ENCODE results near the gene TEX14.
A peak's percentile ranks its signal among the peaks of the same experiment; 100 is the strongest.
"Not testable (repeated sequence)": the region's sequence is repeated elsewhere in the genome, so short reads cannot be mapped to it uniquely, and the experiment has no call there.

Gene TEX14

DNA sequence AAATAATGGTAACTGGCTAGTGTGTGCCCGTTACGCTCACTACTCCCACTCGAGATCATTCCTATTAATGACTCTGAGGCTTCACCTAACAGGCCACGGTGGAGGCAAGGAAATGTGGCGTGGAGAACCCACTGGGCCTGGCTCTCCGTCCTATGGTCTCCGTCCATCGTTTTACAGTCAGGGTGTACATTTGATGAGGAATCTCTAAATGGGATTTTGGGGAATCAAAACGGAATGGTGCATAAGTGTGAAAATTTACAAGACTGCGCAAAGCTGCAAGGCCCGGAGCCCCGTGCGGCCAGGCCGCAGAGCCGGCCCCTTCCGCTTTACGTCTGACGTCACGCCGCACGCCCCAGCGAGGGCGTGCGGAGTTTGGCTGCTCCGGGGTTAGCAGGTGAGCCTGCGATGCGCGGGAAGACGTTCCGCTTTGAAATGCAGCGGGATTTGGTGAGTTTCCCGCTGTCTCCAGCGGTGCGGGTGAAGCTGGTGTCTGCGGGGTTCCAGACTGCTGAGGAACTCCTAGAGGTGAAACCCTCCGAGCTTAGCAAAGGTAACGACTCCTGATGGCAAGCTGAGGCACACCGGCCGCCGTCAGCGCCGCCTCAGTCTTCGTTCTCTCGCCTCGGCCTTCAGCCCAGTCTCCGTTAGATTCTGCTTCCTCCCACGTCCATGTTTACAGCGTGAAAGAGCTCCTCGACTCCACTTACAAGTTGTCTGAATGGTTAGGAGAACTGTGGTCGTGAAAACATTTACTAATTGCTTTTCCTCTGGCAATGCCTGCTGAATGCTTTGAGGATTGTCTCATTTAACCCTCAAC is 602 bp upstream of the TEX14 start, which contains the start of gene RAD51C:
Gene RAD51C (plus strand): TSS at position 364 of the 817 bp plus-strand sequence. CDS start 42 bp downstream, at position 406.
- peak; percentile 78 for DNase-seq (ENCODE audit: low spot score)

DNA sequence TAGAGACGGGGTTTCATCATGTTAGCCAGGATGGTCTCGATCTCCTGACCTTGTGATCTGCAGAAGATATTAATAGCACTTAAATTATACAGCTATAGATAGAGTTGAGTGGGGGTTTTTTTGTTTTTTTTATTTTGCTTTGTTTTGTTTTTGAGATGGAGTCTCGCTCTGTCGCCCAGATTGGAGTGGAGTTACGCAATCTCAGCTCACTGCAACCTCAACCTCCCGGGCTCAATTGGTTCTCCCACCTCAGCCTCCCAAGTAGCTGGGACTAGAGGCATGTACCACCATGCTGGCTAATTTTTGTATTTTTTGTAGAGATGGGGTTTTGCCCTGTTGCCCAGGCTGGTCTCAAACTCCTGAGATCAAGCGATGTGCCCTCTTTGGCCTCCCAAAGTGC is 1.8 kb downstream of the TEX14 start:
- not testable (repeated sequence) for DNase-seq (ENCODE audit: low spot score)

DNA sequence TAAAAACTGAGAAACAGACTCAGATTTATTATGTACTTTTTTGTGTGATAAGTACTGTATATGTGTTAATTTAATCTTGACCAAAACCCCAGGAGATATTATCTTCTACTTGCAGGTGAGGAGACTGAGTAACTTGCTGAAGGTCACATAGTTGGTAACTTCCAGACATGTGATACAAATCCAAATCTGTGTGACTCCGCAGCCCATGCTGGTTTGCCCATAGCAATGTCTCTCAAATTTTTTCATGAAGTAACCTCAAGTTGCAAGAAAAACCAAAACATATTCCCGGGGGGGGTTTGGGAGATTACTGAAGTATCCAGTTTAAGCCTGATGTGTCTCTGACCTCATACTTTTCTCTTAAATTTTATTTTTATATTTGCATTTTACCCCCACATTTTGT is 3.3 kb downstream of the TEX14 start:
- no peak for DNase-seq (ENCODE audit: low spot score)

DNA sequence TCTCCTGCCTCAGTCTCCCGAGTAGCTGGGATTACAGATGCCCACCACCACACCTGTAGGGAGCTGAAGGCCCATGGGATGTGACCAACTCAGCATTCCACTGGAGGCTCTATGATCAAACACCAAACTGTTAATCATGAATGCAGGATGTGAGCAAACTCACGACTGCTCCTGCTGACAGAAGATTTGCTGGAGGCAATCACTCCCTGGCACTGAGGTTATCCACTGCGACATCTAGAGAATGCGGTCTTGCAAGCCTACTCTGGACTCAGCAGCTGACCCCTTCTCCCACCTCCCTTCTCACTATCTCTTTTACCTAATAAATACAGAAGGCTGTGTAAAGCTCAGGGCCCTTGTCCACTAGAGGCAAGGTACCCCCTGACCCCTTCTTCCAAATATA is 4.9 kb downstream of the TEX14 start:
- no peak for DNase-seq (ENCODE audit: low spot score)

DNA sequence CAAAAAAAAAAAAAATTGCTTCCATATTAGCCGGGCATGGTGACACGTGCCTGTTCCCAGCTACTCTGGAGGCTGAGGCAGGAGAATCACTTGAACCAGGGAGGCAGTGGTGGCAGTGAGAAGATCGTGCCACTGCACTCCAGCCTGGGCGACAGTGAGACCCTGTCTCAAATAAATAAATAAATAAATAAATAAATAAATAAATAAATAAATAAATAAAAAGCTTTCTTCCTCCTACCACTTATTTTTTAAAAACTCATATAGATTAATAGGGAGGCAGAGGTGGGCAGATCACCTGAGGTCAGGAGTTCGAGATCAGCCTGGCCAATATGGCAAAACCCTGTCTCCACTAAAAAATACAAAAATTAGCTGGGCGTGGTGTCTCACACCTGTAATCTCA is 7.4 kb downstream of the TEX14 start:
- DNase-seq (ENCODE audit: low spot score): not testable (repeated sequence)

DNA sequence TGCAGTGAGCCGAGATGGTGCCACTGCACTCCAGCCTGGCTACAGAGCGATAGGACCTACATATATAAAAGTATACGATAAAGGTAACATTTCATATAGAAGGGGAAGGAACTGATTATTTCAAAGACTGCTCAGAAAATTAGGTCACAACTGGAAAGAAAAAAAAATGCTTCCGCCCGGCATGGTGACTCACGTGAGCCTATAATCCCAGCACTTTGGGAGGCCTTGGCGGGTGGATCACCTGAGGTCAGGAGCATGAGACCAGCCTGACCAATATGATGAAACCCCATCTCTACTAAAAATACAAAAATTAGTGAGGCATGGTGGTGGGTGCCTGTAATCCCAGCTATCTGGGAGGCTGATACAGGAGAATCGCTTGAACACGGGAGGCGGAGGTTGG is 7.8 kb downstream of the TEX14 start:
- DNase-seq (ENCODE audit: low spot score): no peak

DNA sequence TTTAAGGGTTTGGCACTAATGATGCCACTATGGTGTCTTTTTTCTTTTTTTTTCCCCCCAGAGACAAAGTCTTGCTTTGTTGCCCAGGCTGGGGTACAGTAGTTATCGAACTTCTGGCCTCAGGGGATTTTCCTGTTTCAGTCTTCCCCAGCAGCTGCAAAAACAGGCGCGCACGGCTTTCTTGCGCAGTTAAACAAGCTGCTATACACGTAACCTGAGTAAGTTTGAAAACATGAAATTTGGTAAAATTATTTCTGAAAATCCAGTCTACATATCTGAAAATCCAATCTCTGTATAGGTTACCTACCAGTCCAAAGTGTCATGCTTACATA is 11.8 kb downstream of the TEX14 start:
- no peak for DNase-seq (ENCODE audit: low spot score)

DNA sequence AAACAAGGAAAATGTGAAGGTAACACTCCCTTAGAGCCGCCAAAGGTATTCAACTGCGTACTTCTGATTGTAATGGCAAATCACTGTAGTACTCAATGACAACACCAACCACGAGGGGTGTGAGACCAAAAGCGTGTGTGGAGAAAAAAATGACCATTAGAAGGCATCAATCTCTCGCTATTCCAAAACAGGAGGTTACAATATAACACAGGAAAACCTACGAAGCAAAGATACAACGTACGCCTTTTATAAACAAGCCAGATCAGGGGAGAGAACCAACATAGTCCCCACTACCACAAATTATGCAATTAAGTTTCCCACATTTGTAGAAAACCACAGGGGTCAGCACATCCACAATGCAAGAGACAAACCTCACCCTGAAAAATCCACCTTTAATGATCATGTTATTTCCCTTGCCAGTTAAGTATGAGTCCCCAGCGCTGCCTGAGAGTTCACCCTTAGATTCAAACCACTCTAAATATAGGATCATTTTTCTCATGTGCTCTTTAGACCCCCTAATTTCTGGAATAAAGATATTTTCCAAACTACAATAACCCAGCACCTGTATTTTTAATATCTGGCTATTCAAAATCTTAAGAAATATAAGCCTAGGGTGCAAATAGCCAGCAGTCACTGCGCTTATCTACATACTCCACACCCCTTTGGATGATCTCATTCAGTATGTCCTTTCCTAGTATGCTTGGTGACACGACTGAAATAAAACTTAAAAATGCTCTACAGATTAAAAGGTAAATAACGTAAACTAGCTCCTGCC is 12.4 kb downstream of the TEX14 start:
- no peak for DNase-seq (ENCODE audit: low spot score)

DNA sequence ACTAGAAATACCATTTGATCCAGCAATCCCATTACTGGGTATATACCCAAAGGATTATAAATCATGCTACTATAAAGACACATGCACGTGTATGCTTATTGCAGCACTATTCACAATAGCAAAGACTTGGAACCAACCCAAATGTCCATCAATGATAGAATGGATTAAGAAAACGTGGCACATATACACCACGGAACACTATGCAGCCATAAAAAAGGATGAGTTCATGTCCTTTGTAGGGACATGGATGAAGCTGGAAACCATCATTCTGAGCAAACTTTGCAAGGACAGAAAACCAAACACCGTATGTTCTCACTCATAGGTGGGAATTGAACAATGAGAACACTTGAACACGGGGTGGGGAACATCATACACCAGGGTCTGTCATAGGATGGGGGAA is 13.6 kb downstream of the TEX14 start:
- not testable (repeated sequence) for DNase-seq (ENCODE audit: low spot score)

DNA sequence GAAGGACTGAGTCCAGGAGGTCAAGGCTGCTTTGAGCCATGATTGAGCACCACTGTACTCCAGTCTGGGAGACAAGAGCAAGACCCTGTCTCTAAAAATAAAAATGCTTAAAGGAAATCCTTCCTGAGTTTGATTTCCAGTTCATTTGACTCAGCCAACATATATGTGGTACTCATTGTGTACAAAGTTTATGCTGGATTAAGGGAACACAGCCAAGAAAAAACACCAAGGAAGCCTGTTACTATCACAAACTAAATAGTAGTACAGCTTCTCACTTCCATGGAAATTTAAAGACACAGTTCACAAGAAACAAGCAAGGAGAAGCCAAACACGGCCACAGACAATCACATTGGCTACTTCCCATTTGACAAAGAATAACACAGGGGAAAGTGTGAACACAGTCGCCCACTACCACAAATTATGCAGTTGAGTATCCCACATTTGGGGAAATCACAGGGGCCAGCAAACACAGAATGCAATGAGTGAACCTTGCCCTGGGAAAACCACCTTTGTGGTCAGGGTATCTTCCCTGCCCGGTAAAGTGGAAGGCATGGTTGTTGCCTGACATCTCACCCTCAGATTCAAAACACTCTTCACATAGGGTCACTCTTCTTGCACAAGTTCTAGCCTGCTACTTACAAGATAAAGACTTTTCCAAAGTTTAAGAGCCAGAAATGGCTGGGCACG is 14.5 kb downstream of the TEX14 start:
- no peak for DNase-seq (ENCODE audit: low spot score)

DNA sequence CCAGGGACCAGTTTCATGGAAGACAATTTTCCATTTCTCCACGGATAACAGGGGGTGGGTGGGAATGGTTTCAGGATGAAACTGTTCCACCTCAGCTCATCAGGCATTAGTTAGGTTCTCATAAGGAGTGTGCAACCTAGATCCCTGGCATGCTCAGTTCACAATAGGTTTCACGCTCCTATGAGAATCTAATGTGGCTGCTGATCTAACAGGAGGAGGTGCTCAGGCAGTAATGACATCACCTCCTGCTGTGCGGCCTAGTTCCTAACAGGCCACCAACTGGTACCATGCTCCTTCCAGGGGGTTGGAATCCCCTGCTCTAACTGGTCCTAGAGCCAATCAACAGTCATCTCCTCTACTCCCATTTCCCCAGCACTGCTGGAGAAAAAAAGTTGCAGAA is 19.9 kb downstream of the TEX14 start:
- no peak for DNase-seq (ENCODE audit: low spot score)

DNA sequence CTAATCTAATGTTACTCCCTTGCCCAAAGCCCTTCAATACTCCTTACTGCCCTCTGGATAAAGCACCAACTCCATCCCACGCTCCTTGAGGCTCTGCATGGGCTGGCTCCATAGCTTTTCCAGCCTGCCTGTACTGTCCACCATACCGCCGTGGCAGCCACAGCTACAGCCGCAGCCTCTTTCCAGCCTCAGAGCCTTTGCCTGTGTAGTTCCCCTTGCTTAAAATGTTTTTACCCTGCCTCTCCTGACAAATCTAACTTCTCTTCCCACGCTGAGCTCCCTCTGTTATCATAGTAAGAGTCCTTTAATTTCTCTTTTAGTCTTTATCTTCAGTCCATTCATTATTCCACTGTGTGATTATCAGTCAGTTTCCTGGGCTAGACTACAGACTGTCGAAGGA is 22.0 kb downstream of the TEX14 start:
- DNase-seq (ENCODE audit: low spot score): no peak

DNA sequence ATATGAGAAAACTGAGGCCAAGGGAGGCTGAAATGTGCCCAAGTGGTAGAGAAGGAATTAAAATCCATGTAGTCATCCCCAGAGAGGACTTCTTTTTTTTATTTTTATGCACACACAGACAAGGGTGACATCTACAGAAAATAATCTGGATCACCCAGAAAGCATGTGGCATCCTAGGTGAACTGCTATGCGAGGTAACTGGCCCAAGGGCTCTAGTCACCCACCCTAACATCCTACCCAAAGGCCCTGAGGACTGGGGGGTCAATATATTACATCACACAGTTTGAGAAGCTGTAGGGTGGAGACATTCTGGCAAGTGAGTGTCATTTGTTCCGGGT is 23.3 kb downstream of the TEX14 start:
- no peak for DNase-seq (ENCODE audit: low spot score)

DNA sequence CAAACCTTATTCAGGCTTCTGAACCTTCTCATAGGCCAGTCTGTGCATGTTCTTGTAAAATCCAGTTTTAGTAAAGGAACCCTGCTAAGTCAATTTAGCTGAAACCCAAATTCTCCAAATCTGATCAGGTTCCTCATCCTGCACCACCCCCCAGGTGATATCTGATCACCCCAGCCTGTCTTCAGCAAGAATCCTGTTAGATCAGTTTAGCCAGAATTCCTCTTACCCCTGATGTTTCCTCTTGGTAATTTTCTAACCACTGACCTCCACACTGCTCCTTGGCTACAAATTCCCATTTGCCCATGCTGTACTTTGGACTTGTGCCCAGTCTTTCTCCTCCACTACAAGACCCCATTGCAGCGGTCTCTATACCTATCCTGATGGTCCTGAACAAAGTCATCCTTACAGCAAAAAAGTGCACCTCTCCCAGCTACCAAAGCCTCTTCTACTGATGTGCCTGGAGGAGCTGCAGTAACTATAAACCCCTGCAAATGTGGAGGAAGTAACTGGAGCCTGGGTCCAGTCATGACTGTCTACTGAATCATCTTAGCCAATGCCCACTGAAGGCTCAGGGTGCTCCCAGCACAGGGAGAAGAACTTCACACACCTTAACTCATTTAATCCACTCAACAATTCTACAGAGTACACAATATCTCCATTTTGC is 23.8 kb downstream of the TEX14 start:
- no peak for DNase-seq (ENCODE audit: low spot score)

DNA sequence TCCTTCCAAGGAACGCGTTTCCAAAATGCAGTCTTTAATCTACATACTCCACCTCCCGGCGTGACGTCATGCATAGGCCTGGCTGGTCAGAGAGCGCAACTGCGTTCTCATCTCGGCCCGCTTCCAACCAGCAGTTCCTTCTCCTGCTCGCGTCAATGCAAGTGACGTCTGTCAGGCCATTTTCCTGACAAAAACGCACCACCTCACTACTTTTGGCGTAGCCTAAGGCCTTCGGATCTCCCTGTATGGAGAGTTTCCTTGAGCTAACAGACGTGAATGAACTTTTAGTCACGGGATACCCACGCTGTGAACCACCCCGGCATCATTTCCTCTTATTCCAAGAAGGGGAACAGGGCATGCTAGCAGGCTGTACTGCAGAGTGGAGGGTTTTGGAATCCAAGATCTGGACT is 25.0 kb downstream of the TEX14 start:
- no peak for DNase-seq (ENCODE audit: low spot score)

DNA sequence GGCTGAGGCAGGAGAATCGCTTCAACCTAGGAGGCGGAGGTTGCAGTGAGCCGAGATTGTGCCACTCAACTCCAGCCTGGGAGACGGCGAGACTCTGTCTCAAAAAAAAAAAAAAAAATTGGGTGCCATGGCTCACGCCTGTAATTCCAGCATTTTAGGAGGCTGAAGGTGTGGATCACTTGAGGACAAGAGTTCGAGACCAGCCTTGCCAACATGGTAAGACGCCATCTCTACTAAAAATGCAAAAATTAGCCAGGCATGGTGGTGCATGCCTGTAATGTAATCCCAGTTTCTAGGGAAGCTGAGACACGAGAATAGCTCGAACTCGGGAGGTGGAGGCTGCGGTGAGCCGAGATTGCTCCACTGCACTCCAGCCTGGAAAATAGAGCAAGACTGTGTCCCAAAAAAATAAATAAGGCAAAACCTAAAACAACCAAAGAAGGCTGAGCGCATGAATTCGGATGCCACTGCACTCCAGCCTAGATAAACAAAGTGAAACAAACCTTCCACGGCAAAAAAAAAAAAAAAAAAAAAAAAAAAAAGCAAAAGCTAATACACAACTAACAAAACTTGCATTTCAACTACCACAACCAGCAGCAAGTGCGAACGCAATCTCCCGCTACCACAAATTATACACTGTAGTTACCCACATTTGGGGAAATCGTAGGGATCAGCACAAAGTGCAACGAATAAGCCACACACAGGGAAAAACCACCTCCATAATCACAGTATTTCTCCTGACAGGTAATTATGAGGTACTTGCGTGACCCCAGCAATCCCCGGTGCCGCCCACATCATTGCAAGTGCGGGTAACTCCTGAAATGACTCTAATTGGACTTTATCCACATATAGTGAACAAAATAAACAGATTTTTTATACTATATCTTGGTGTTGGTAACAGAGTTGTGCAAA is 25.6 kb downstream of the TEX14 start:
- DNase-seq (ENCODE audit: low spot score): no peak

DNA sequence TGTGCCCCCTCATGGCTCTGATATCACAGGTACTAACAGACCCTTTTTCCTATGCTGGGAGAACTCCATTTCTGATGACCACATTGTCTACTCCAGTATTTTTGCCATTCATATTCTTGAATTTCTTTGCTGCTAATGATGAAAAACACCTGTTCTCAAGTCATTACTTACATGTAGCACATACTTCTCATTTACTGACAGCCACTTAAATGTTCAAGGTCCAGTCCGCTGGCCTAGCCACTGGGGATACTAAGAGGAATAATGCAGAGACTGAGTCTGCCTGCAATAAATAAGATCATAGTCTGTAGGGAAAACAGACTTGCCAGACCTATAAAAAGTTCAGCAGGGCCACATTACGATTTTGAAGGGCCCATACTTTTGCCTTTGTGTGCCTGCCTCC is 27.5 kb downstream of the TEX14 start:
- DNase-seq (ENCODE audit: low spot score): no peak

DNA sequence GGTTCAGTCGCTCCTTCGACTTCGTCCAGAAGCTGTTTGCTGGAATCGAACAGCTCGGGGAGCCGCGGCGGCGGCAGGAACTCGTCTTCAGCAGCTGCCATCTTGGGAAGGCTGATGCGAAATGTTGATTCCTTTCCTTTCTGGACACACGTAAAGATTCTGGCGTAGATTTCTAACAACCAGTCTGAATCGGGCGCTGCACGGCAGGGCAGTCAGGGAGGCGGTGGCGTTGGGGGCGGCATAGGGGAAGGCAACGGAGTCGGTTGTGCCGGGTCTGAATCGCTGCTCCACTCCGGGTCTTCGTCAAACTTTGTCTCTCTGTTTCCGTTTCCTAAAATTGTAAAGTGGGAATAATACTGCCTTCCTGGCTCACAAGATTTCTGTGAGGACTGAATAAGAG is 30.3 kb downstream of the TEX14 start:
- no peak for DNase-seq (ENCODE audit: low spot score)

DNA sequence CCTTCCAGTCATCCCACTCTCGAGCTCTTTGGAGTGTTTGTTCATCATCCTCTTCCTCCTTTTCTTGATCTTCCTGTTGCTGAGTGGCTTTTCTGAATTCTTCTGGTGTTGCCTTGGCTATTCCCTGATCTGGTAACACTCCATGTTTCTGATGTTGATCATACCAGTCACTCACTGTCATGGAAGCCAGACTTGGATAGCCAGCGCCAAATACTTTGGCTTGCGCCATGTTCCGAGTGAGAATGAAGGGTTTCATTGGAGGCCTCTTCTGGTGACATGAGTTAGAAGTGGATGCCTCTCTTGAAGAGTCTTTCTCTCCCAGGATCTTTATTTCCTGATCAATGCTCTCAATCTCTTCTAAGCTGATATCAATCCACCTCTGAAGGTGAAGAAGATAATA is 31.2 kb downstream of the TEX14 start:
- no peak for DNase-seq (ENCODE audit: low spot score)

DNA sequence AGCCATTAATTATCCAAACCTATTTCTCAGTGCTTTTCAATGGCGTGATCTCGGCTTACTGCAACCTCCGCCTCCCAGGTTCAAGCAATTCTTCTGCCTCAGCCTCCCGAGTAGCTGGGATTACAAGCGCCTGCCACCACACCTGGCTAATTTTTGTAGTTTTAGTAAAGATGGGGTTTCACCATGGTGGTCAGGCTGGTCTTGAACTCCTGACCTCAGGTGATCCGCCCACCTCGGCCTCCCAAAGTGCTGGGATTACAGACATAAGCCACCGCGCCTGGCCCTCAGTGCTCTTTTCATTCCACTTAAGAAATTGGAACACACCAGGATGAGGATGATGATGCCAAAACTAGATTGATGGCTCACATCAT is 32.1 kb downstream of the TEX14 start:
- not testable (repeated sequence) for DNase-seq (ENCODE audit: low spot score)

All from ecto neural progenitor cell (in vitro differentiated cells).